GM21825 (cell line): ENCODE data around the gene ALK.

Source experiments
- ATAC-seq: cut with Tn5 transposase; IDR thresholded peaks from one replicate; pipeline ENCODE4 v1.9.1; 2021; ENCODE audit warnings: mild to moderate bottlenecking, moderate library complexity; ENCODE audit not compliant: unreplicated experiment

Gene ALK

DNA sequence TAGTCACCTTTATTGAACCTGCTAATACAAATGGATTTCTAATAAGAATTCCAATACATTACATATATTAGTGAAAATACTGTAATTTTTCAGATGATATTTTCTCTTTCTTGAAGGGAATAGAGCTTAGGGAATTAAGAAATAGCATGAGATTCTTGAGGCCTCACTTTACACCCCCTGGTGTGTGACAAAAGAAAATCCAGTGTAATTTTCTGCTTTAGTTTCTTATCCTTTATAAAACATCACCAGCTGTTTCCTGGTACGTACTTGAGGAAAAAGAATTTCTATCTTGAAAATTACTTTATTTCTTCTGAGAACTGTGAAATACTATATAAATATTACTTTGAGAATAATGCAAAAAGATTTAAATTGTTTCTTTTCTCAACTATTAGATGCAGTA, 734.6 kb downstream of the ALK start:
- no peak for ATAC-seq

DNA sequence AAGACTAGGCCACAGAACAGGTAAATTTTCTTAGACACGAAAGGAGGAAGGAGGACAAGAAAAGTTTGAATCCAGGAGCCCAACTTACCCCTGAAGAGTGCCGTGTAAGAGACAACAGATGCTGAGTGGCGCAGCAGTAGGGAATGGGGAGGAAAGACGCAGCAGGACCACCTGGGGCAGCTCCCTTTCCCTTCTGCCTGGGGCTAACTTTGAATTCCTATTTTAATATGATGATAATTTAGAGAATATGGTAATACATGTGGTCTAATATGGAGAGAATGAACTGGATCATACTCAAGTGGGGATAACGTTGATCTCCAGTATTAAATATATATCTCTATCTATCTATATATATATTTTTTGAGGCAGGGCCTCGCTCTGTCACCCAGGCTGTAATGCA, 736.9 kb downstream of the ALK start:
- no peak for ATAC-seq

DNA sequence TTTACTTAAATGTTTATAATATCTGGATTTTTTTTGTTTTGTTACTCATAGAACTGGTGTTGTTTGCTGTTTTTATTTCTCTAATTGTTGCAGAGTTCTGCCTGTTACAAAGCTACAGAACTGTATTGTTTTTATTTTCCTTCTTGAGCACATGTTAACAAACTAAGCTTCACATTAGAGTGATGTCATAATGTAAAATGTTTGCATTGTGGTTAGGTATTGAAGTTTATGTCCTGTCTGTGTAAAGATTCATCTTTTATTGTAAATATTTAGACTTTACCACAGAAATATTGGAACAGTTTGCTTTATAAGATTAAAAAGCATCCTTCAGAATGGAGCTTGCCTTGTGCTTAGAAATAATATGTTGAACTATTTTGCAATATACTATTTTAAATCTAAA, 738.5 kb downstream of the ALK start:
- no peak for ATAC-seq

DNA sequence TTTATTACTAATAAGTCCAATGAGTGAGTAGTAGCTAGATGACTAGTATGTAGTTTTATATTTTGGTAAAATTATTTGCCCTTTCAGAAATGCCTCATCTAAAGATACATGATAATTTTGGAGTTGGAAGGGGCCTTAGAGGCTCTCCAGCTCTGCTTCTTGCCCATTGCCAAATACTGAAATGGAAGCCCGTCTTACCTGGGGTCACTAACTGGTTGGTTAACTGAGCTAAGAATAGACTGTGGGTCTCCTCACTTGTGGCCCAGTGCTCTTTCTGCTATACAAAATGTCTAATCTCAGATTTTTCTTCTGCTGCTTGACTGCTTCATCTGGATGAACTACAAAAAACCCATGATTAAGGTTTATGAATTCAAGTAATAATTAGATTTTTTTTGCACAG, 739.1 kb downstream of the ALK start:
- no peak for ATAC-seq

DNA sequence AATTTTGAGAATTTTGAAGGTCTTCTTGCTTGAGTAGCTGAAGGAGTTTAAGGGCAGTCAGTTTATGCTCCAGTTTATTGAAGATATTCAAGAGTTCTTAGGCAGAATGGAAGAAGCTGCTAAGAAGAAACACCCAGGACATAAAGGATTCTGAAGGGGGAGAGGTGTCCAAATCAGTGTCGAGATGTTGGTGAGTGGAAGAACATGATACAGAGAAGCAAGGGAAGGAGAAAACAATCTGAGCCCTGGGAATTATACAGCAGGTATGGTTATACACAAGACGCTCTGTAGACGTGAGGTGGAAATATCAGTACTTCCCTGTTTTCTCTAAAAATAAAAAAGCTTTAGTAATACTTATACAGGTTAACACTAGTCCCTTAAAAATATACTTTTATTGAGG, 746.0 kb downstream of the ALK start:
- no peak for ATAC-seq

DNA sequence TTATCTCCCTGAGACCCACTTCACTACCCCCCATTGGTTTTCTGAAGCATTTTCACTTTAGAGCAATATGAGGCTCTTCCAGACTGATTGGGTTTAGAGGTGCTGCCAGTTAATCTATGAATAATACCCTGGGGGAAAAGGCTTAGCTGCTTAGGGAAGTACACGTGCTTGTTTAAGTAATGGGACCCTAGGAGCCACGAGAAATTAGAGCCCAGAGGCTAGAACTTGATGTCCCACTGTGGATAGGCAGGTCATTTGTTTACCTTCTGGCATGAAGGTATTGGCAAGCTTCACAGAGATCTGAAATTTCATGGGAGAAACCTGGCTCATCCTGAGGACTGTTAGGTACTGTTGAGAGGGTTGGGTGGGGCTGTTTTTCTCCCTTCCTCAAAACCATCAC, 746.4 kb downstream of the ALK start:
- ATAC-seq = no peak

DNA sequence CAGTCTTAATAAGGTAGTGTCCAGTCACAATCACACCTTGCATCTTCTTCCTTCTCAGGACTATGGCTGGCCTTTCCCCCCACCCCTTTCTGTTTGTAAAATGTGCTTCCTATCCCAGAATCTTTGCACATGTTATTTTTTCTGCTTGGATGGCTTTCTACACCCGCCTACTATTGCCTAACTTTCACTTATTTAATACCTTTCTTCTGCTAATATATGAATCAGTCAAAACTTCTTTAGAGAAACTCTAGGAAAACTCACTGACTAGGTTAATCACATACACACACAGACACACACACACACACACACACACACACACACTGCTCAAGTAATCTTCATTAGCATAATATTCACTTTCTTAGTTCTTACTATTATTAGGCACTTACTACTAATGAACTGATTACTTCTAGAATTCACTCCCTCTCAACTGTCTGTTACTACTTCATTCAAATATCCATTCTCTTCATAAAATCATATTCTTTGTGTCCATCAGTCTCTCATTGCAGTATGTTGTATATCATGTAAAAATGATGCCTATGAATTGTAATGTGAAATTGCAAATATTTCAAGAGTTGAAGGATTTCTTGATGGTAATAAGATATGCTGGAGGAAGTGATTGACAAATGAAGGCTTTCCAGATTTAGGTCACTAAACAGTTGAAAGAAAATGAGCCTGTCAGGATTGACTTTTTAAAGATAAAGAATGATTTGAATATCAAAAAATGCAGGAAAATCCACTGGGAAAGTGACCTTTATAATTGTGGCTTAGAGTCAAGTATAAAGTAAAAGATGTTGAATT, 754.9 kb downstream of the ALK start:
- no peak for ATAC-seq

DNA sequence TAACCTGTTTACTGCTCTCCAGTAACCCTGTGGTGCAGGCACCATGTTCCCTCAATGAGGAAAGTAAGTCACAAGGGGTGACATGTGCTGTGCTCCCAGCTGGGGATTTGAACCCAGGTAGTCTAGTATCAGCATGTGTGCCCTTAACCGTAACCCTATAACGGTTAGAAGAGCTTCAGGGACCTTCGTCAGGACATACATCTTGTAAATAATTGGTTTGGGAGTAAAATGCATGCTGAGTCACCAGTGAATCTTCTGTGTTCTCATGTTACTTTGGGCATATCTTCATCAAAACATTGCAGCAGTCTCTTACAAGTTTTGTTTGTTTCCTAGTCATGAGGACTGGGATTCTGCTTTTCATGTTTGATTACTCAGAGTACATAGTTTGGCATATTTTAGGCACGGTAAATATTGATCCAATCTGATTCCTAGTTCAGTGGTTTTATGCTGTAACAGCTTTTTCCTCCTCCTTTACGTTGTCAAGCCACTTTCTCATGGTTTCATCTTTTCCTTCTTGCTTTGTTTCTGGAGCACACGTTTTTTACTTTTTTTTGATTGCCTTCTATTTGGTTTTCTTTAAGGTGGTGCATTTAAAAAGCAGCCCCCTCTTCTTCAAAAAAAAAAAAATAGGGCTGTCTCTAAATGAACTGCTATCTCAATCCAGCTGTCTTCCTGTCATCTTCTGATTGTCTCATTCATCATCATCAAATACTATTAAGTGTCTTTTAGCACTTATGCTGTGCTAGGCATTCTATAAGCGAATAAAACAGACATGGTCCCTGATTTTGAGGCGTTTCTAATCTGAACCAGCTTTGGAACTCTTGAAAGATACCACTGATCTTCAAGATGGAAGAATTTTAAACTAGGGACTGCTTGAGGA, 755.8 kb downstream of the ALK start:
- ATAC-seq = no peak

DNA sequence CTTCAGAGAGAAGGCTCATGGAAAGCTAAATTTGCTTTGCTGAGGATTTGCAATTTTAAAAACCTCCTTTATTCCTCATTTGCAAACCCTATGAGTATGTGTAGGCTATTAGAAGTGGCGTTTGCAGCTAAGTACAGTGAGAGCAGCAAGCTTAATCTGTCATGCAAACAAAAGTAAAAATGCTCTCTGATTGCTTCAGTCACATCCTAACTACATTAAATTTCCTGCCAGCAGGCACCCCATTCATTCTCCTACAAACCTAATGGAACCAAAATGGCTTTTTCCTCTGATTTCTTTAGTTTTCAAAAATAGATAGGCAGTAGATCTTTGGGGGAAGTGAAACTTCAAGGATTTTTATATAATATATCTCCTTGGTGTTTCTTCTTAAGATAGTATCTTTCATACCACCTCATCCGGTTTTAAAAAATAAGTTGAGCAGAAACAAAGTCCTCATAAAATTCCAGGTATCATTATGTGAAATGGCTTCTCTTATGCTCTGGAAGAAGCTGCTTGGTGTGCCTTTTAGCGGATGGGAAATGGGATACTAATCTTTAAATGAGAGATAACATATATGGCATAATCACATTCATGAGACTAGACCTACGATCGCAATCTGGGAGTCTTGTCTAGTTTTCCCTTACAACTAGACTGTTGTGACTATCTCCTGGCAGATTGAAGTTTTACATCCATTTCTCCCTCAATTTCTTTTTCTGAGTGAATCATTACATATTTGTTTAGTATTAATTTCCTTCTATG, 757.1 kb downstream of the ALK start:
- ATAC-seq = no peak

DNA sequence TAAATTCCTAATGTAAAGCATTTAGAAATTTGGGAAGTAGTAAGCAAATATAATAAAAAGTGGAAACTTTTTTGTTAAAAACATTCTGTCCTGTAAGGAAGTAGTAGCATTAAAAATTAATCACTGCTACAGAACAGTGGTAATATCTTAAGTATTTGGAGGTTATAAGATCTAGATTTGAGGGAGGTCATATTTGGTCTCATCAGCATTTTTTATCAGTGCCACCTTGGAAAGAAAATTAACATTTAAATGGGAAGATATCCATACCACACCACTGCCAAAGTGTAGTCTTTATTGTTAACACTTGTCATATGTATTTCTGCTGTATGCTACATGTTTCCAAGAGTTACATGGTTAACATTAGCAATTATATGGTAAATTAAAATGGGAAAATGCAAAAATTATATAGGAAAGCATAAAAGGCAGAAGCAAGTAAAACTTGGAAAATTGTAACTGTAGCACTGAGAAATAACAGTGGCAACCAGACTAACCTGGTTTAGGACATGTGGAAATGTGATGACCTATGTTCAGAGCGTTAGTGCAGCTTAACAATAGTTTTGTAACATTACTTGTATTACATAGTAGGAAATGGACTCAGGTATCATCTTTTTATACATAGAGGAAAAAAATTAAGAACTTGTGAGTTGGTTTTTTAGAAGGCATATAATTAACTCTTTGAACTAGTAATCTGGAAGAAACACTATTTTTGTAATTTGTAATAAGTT, 759.0 kb downstream of the ALK start:
- ATAC-seq = no peak

DNA sequence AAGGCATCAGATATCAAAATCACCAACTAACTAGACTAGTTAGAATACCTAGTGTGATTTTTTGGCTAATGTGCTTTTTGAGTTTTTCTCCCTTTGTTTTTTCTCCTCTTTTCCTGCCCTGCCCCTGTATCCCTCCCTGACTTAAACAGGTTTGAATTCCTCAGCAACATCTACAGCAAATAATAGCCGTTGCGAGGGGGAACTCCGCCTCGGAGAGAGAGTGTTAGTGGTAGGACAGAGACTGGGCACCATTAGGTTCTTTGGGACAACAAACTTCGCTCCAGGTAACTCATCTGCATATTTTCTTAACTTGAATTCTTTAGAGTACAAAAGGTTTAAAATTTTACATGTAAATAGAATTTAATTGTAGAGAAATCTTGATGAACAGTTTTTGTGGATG, 761.2 kb downstream of the ALK start:
- no peak for ATAC-seq

DNA sequence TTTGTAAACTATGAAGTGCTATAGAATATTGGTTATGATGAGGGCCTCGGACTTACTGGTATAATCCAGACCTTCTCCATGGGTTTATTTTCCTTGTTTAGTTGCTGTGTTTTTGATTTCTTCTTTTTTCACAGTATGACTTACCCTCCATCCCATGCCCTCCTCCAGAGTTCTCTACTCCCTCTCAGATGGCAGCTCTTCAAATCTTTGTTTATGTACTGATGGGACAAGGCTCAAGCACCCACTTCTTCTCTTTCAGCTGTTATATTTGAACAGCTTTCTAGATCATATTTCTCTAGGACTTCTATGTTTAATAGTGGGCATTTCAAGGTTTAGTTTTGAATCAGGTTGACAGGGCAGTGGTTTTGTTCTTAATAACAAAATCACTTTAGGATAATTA, 762.3 kb downstream of the ALK start:
- no peak for ATAC-seq

DNA sequence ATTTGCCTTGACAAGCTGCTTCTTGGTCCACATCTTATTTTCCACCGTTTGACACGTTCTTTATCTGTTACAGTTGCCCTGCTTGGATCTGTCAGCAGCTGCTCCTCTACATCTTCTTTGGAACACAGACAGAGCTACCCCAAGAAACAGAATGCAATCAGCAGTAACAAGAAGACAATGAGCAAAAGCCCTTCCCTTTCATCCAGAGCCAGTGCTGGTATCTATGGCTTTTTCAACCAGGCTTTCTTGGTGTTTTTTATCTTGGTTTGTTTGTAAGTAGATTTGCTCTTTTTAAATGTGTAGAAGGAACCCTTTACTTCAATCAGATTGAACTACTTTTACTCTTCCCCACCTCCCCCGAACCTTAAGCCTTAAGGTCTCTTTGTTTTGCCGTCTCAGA, 764.3 kb downstream of the ALK start:
- ATAC-seq = no peak

DNA sequence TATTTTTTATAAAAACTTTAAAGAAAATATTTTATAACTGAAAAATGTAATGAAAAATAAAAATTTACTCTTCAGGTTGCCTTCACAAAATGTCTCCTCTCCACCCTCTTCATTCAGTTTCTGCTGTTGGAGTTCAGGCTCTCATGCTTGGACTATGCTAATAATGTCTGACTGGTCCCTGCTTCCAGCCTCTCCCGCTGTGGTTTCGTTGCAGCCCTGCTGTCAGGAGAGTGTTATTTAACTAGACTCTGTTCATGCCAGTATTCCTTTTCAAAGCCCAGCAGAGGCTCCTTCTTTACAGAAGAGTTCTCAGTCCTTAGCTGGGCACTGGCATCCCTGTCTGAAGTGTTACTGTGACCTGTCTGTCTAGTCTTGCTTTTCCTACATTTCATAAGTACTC, 765.8 kb downstream of the ALK start:
- ATAC-seq = no peak

DNA sequence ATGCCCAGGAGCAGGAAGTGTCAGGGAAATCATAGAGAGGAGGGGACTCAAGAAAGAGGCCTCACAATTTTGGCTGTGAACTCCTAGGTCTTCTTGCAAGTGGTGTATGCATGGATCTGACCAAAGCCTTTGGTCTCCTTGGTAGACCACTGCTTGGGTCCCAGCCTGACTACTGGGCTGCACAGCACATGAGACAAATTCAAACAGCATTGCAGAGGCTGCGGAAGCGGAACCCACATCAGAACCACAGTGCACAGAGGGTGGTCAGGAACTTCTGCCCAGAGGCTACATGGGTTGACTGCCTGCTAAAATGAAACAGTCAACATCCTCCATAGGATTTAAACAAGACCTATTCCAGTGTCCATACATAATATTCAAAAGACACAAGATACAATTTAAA, 766.8 kb downstream of the ALK start:
- no peak for ATAC-seq

DNA sequence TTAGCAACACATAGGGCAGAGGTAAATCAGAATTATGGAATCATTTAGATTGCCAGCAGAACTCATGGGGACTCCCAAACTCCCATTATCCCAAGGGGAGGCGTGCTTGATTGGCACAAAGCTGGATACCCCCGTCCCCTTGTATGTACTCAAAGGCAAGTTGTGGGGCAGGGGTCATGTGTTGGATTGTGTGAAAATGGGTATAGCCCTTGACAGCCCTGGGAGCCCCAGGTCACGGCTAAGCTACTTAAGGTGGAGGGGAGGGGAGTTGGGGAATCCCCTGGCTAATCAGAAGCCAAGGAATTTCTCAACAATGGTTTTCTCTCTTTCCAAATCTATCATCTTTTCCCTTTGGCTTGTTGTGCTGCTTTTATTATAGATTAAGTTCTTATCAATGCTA, 773.4 kb downstream of the ALK start:
- ATAC-seq = no peak

DNA sequence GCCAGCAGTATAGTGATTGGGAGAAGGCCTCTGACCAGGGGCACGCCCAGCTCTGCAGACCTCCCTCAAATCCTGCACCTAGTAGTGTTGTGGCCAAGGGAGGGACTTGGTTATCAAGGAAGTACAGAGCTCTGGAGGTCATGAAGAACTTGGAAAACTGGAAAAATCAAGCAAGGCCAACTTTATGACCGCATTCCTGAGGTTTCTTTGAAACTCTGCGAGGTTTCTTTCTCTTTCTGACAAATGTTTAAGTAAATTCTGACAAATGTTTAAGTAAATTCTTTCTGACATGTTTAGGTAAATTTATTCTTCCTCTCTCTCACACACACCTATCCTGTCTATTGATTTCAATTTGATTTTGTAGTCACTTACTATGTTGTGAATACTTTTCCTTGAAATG, 775.2 kb downstream of the ALK start:
- no peak for ATAC-seq

DNA sequence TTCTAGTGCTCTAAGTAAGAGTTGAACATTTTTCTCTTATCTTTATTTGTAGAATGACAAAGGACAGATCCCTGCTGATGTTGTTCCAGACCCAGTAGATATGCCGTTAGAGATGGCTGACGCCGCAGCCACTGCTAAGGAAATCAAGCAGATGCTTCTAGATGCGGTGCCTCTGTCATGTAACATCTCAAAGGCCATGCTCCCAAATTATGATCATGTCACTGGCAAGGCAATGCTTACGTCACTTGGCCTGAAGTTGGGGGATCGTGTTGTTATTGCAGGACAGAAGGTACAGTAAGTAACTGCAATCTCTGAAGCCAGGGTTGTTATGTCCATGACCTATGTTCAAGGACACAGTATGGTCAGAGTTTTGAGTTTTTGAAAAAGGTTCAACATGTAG, 777.7 kb downstream of the ALK start:
- no peak for ATAC-seq
